ENCODE data around the gene LIM2.
"Not testable (repeated sequence)": the region's sequence is repeated elsewhere in the genome, so short reads cannot be mapped to it uniquely, and the experiment has no call there.

Gene LIM2

GRCh38 chr19:51387924-51388389 lies at the start of gene LIM2:
TSS of gene LIM2 (minus strand) at chr19:51387974. CDS start at chr19:51387443, 531 bp downstream.
- DNase-seq (ENCODE audit: extremely low spot score, insufficient read length, low read depth), result no peak
- no peak for FAIRE-seq

GRCh38 chr19:51434456-51434855 lies 46.7 kb upstream of the LIM2 start:
- DNase-seq (ENCODE audit: extremely low spot score, insufficient read length, low read depth) (no peak), FAIRE-seq (no peak)

GRCh38 chr19:51433043-51433442 lies 45.3 kb upstream of the LIM2 start:
- no peak for FAIRE-seq
- DNase-seq (ENCODE audit: extremely low spot score, insufficient read length, low read depth), result no peak

- FAIRE-seq, result no peak
- no peak for DNase-seq (ENCODE audit: extremely low spot score, insufficient read length, low read depth)
These were observed 43.4 kb upstream of the LIM2 start for GRCh38 chr19:51431124-51431523.

- FAIRE-seq (no peak), DNase-seq (ENCODE audit: extremely low spot score, insufficient read length, low read depth) (no peak)
These were observed 42.4 kb upstream of the LIM2 start for GRCh38 chr19:51430221-51430620.

- DNase-seq (ENCODE audit: extremely low spot score, insufficient read length, low read depth) (no peak), FAIRE-seq (no peak)
These were observed 39.4 kb upstream of the LIM2 start for GRCh38 chr19:51427201-51427600.

GRCh38 chr19:51422053-51422448 lies 34.3 kb upstream of the LIM2 start:
- peak; percentile 79 for DNase-seq (ENCODE audit: extremely low spot score, insufficient read length, low read depth)
- peak; percentile 93 for FAIRE-seq

GRCh38 chr19:51421229-51422052 lies 33.7 kb upstream of the LIM2 start:
- no peak for DNase-seq (ENCODE audit: extremely low spot score, insufficient read length, low read depth)
- no peak for FAIRE-seq

- not testable (repeated sequence) for FAIRE-seq; DNase-seq (ENCODE audit: extremely low spot score, insufficient read length, low read depth)
These were observed 32.7 kb upstream of the LIM2 start for GRCh38 chr19:51420511-51420910.

- no peak for DNase-seq (ENCODE audit: extremely low spot score, insufficient read length, low read depth)
- FAIRE-seq, result no peak
These were observed 30.9 kb upstream of the LIM2 start for GRCh38 chr19:51418707-51419106.

- DNase-seq (ENCODE audit: extremely low spot score, insufficient read length, low read depth) (no peak), FAIRE-seq (no peak)
These were observed 30.0 kb upstream of the LIM2 start for GRCh38 chr19:51417810-51418157.

- DNase-seq (ENCODE audit: extremely low spot score, insufficient read length, low read depth), result no peak
- FAIRE-seq, result peak; percentile 93
These were observed 29.5 kb upstream of the LIM2 start, which contains the start of gene SIGLEC10 for GRCh38 chr19:51417107-51417809. TSS of gene SIGLEC10 (minus strand) at chr19:51417642. CDS start at chr19:51417581, 61 bp downstream.

GRCh38 chr19:51416422-51416821 lies 28.6 kb upstream of the LIM2 start:
- not testable (repeated sequence) for DNase-seq (ENCODE audit: extremely low spot score, insufficient read length, low read depth); FAIRE-seq

GRCh38 chr19:51415187-51415586 lies 27.4 kb upstream of the LIM2 start:
- FAIRE-seq (no peak), DNase-seq (ENCODE audit: extremely low spot score, insufficient read length, low read depth) (no peak)

- no peak for FAIRE-seq
- DNase-seq (ENCODE audit: extremely low spot score, insufficient read length, low read depth), result no peak
These were observed 23.4 kb upstream of the LIM2 start for GRCh38 chr19:51410950-51411748.

- no peak for DNase-seq (ENCODE audit: extremely low spot score, insufficient read length, low read depth)
- FAIRE-seq, result peak; percentile 36
These were observed 19.8 kb upstream of the LIM2 start for GRCh38 chr19:51407511-51408131.

- DNase-seq (ENCODE audit: extremely low spot score, insufficient read length, low read depth) (no peak), FAIRE-seq (no peak)
These were observed 14.3 kb upstream of the LIM2 start for GRCh38 chr19:51402117-51402516.

- not testable (repeated sequence) for FAIRE-seq
These were observed 12.2 kb upstream of the LIM2 start for GRCh38 chr19:51399936-51400335.

GRCh38 chr19:51399231-51399630 lies 11.5 kb upstream of the LIM2 start:
- FAIRE-seq (no peak), DNase-seq (ENCODE audit: extremely low spot score, insufficient read length, low read depth) (no peak)

More at GRCh38 chr19:51399936-51400335, 12.2 kb upstream of the LIM2 start:
- DNase-seq (ENCODE audit: extremely low spot score, insufficient read length, low read depth), result not testable (repeated sequence)

Measured in GM18507 (cell line).